GM23338 (cell line): ENCODE results near the gene DPM1.

Experiments used
- CREB1 ChIP-seq: fragments of 250-450 bp; sonication (Bioruptor Pico); IDR thresholded peaks from 2 replicates; pipeline ENCODE4 v1.5.0; 2020; ENCODE audit warnings: low read depth, mild to moderate bottlenecking, moderate library complexity
- EZH2 ChIP-seq: fragments of 200-600 bp; sonication (generic); IDR thresholded peaks from one replicate; pipeline ENCODE4 v1.8.0; 2017; ENCODE audit warnings: antibody characterized with exemption, mild to moderate bottlenecking, low read depth; ENCODE audit not compliant: unreplicated experiment
- EZH2phosphoT487 ChIP-seq: fragments of 200-600 bp; sonication (generic); IDR thresholded peaks from one replicate; pipeline ENCODE4 v1.8.1; 2018; ENCODE audit warnings: antibody characterized with exemption; ENCODE audit not compliant: unreplicated experiment
- JUNB ChIP-seq: IDR thresholded peaks from one replicate; pipeline ENCODE4 v1.6.1; 2016; ENCODE audit warnings: antibody characterized with exemption; ENCODE audit not compliant: unreplicated experiment
- NANOG ChIP-seq: IDR thresholded peaks from 2 replicates; pipeline ENCODE4 v1.6.1; 2016; ENCODE audit warnings: antibody characterized with exemption, borderline replicate concordance
- POLR2AphosphoS5 ChIP-seq: IDR thresholded peaks from 2 replicates; pipeline ENCODE4 v1.6.1; 2016; ENCODE audit warnings: antibody characterized with exemption, low read depth
- ZNF114 ChIP-seq: fragments of 250-450 bp; sonication (Bioruptor Pico); IDR thresholded peaks from 2 replicates; pipeline ENCODE4 v1.5.0; 2020; ENCODE audit warnings: mild to moderate bottlenecking, moderate library complexity
- ZNF331 ChIP-seq: fragments of 250-450 bp; sonication (Bioruptor Pico); IDR thresholded peaks from 2 replicates; pipeline ENCODE4 v1.5.0; 2020; ENCODE audit warnings: low read depth, mild to moderate bottlenecking, moderate library complexity
- TF ChIP-seq, protein P1 (sequence below), 2 experiments: fragments of 200-600 bp in 1 of 2; sonication (generic) in 1 of 2; conservative IDR thresholded peaks; 2 replicates each; pipeline versions ENCODE4 v1.5.1 to v1.6.1; 2016 to 2017; ENCODE audit warnings: antibody characterized with exemption in 2 of 2, low read depth in 2 of 2, mild to moderate bottlenecking in 2 of 2, moderate library complexity in 1 of 2
- TF ChIP-seq, protein P2 (sequence below): IDR thresholded peaks from one replicate; pipeline ENCODE4 v1.6.1; 2018; ENCODE audit warnings: antibody characterized with exemption; ENCODE audit not compliant: unreplicated experiment
- TF ChIP-seq, protein P3 (sequence below): IDR thresholded peaks from 2 replicates; pipeline ENCODE4 v1.6.1; 2016; ENCODE audit warnings: antibody characterized with exemption

DNA sequence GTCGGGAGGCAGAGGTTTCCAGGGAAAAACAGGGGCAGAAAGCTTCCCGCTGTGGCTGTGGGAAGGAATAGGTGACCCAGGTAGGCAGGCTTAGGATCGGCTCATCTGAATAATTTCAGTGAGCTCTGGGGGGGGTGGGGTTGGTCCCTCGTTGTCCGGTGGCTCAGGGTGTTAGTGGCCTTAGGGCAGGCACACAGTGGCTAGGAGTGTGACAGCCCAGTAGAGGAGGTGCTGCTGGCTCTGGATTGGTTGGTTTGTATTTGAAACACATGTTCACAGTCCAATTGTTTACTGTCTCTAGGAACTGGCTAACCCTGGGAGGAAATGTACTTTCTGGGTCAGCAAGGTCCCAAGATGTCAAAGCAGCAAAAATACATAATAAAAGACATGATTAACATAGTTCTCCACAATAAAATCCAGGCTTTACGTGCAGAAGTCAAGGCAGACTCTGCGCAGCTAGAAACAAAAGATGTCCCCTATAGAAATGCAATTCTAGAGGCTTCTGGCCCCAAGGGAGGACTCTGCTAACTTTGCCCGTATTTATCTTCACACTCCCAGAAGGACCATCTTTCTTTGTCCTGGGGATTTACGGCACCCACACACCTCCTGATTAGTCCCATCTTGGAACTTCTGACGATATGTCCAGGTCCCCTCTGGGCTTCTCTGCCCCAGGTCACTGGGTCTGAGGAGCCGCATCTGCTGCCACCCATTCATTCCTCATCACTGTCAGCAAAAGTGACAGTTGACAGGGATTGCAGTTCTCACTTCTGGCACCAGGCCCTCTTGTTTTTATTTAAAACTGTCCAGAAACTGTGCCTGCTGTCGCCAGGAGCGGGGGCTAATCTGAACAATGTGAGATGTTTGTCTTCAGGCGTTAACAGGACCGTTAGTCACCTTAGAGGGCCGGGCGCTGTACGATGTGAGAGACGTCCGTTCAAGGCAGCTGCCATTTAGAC lies 19.0 kb upstream of the DPM1 start:
- TF ChIP-seq POLR2AphosphoS5 (no peak), EZH2phosphoT487 (no peak), EZH2 (no peak), JUNB (no peak), NANOG (no peak), CREB1 (CRISPR knock-in tag) (no peak), ZNF331 (CRISPR knock-in tag) (no peak), ZNF114 (CRISPR knock-in tag) (no peak)
- TF ChIP-seq, protein P1, sequence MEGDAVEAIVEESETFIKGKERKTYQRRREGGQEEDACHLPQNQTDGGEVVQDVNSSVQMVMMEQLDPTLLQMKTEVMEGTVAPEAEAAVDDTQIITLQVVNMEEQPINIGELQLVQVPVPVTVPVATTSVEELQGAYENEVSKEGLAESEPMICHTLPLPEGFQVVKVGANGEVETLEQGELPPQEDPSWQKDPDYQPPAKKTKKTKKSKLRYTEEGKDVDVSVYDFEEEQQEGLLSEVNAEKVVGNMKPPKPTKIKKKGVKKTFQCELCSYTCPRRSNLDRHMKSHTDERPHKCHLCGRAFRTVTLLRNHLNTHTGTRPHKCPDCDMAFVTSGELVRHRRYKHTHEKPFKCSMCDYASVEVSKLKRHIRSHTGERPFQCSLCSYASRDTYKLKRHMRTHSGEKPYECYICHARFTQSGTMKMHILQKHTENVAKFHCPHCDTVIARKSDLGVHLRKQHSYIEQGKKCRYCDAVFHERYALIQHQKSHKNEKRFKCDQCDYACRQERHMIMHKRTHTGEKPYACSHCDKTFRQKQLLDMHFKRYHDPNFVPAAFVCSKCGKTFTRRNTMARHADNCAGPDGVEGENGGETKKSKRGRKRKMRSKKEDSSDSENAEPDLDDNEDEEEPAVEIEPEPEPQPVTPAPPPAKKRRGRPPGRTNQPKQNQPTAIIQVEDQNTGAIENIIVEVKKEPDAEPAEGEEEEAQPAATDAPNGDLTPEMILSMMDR (conservative IDR thresholded peaks at IDR 0.05; ENCODE audit: low read depth in 2 of 2), result no peak
- TF ChIP-seq, protein P2, sequence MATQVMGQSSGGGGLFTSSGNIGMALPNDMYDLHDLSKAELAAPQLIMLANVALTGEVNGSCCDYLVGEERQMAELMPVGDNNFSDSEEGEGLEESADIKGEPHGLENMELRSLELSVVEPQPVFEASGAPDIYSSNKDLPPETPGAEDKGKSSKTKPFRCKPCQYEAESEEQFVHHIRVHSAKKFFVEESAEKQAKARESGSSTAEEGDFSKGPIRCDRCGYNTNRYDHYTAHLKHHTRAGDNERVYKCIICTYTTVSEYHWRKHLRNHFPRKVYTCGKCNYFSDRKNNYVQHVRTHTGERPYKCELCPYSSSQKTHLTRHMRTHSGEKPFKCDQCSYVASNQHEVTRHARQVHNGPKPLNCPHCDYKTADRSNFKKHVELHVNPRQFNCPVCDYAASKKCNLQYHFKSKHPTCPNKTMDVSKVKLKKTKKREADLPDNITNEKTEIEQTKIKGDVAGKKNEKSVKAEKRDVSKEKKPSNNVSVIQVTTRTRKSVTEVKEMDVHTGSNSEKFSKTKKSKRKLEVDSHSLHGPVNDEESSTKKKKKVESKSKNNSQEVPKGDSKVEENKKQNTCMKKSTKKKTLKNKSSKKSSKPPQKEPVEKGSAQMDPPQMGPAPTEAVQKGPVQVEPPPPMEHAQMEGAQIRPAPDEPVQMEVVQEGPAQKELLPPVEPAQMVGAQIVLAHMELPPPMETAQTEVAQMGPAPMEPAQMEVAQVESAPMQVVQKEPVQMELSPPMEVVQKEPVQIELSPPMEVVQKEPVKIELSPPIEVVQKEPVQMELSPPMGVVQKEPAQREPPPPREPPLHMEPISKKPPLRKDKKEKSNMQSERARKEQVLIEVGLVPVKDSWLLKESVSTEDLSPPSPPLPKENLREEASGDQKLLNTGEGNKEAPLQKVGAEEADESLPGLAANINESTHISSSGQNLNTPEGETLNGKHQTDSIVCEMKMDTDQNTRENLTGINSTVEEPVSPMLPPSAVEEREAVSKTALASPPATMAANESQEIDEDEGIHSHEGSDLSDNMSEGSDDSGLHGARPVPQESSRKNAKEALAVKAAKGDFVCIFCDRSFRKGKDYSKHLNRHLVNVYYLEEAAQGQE, result no peak
- TF ChIP-seq, protein P3, sequence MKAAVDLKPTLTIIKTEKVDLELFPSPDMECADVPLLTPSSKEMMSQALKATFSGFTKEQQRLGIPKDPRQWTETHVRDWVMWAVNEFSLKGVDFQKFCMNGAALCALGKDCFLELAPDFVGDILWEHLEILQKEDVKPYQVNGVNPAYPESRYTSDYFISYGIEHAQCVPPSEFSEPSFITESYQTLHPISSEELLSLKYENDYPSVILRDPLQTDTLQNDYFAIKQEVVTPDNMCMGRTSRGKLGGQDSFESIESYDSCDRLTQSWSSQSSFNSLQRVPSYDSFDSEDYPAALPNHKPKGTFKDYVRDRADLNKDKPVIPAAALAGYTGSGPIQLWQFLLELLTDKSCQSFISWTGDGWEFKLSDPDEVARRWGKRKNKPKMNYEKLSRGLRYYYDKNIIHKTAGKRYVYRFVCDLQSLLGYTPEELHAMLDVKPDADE, result no peak
